Lower lobe of right lung (tissue), 2 donors: ENCODE results near the gene ALDOA. TPM values are rescaled to one million over a fixed set of nuclear protein-coding genes. Genes with fewer than 3 reads are reported as not detected.

Source experiments
- ATAC-seq, 2 donors: fragments of 200-7000 bp; cut with Tn5 transposase; one replicate each; pipeline ENCODE4 v1.9.1; 2020 to 2022; ENCODE audit warnings: mild to moderate bottlenecking in 2 of 2, moderate library complexity in 2 of 2
- DNase-seq: peaks from one replicate; pipeline ENCODE4 v3.0.0-alpha.2; 2020
- H3K27ac ChIP-seq: fragments of 200-600 bp; one replicate; pipeline ENCODE4 v1.8.0; 2022
- H3K27me3 ChIP-seq: fragments of 200-600 bp; one replicate; pipeline ENCODE4 v1.8.0; 2022; ENCODE audit warnings: low read depth
- H3K36me3 ChIP-seq: fragments of 200-600 bp; one replicate; pipeline ENCODE4 v1.8.0; 2022; ENCODE audit warnings: mild to moderate bottlenecking
- H3K4me1 ChIP-seq: fragments of 200-600 bp; one replicate; pipeline ENCODE4 v1.8.0; 2022
- H3K4me3 ChIP-seq: fragments of 200-600 bp; one replicate; pipeline ENCODE4 v1.8.0; 2022; ENCODE audit warnings: mild to moderate bottlenecking
- H3K9me3 ChIP-seq: fragments of 200-600 bp; one replicate; pipeline ENCODE4 v1.8.0; 2022
- intact Hi-C: fragments of 100-400 bp; cut with DNase I; formaldehyde crosslinking; loops from one replicate; pipeline ENCODE4 v1.11.0; 2022
- total RNA-seq: library from RNA; stranded (reverse); fragmentation: NEBNext Ultra II Directional; extraction: Animal tissue kit (Norgen Biotek cat#: 25700); gene quantifications from one replicate; pipeline ENCODE4 v1.2.1, GENCODE V29; 2021
- TF ChIP-seq, protein P1 (sequence below): fragments of 200-600 bp; IDR thresholded peaks from one replicate; pipeline ENCODE4 v1.8.0; 2022; ENCODE audit warnings: antibody characterized with exemption, mild to moderate bottlenecking
- donor health status: DM: no; HTN: yes; CAD: no; lungs with severe emphysema.

ALDOA gene
- total RNA-seq, 1 donor from 2014 or later, result 733 TPM

DNA sequence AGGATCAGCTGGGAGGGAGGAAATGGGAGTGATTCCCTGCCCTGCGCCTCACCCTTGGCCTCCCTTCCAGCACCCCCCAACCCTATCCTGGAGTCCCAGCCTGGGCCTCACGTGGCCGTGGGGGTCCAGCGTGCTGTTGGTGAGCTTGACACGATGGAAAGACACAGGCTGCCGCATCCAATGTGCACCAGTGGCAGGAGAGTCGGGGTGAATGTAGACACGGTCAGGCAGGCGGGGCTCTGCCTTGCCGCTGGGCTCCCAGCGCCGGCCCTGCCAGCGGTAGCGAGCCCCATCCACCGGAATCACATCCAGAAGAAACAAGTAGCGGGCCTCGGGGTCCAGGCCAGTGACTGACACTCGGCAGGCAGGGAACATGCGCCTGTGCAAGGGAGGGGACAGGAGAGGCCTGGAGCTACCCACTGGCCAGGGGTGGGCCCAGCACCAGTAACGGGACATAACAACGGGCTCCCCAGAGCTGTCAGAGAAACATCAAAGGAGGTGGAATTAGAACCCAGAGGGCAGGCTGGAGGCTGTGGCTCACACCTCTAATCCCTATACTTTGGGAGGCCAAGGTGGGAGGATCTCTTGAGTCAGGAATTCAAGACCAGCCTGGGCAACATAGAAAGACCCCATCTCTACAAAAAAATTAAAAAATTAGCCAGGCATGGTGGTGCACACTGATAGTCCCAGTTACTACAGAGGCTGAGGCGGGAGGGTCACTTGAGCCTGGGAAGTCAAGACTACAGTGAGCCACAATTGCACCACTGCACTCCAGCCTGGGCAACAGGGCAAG is 23.5 kb downstream of the ALDOA start:
- H3K36me3 ChIP-seq, result peaks cover 32% of the 10 kb centered on the region
- no peaks in the 10 kb centered on the region for H3K9me3 ChIP-seq
- H3K27me3 ChIP-seq, result no peaks in the 10 kb centered on the region
- H3K4me3 ChIP-seq, result no peak overlapping the region
- intact Hi-C loops, result no loop called here
- H3K27ac ChIP-seq, result no peak overlapping the region
- ATAC-seq, result no peak
- DNase-seq, result no peak
- TF ChIP-seq, protein P1, sequence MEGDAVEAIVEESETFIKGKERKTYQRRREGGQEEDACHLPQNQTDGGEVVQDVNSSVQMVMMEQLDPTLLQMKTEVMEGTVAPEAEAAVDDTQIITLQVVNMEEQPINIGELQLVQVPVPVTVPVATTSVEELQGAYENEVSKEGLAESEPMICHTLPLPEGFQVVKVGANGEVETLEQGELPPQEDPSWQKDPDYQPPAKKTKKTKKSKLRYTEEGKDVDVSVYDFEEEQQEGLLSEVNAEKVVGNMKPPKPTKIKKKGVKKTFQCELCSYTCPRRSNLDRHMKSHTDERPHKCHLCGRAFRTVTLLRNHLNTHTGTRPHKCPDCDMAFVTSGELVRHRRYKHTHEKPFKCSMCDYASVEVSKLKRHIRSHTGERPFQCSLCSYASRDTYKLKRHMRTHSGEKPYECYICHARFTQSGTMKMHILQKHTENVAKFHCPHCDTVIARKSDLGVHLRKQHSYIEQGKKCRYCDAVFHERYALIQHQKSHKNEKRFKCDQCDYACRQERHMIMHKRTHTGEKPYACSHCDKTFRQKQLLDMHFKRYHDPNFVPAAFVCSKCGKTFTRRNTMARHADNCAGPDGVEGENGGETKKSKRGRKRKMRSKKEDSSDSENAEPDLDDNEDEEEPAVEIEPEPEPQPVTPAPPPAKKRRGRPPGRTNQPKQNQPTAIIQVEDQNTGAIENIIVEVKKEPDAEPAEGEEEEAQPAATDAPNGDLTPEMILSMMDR, result no peak
- peaks cover 39% of the 10 kb centered on the region for H3K4me1 ChIP-seq

DNA sequence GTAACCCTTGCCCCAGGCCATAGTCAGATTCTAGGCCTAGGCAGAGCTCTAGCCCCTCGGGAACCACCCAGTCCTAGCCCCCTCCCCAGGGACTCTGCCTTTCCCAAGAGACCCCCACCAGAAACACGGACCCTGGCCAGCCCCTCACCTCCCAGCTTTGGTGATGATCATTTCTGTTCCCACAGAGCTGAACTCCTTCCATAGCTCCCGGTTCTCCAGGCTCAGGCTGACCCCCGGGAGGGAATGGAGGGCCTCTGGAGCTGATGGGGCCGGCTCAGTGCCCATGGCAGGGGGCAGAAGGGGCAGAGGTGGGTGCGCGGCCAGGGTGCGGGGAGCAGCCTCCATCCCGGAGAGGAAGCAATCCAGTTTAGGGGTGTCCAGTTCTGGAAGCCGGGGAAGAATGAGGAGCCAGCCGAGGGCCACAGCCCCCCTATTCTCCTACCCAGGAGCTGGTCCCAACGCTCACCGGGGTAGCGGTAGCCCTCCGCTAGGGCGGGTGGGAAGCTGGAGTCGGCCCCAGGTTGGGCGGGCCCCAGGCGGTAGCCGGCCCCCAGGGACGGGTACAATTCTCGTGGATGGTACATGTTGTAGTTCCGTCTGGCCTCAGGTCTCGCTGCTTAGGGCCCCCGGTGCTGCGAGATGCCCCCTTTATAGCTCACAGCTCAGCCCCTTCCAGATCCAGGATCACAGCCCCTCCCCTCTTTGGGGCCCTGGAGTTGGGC is 25.2 kb downstream of the ALDOA start:
- Histone ChIP-seq H3K27ac (peak overlapping the region; percentile 86), H3K4me3 (peak overlapping the region; percentile 72), H3K9me3 (no peaks in the 10 kb centered on the region), H3K36me3 (peaks cover 26% of the 10 kb centered on the region), H3K4me1 (peaks cover 53% of the 10 kb centered on the region), H3K27me3 (no peaks in the 10 kb centered on the region)
- no peak for ATAC-seq
- intact Hi-C loops, result no loop called here
- DNase-seq, result no peak
- TF ChIP-seq, protein P1, result no peak

DNA sequence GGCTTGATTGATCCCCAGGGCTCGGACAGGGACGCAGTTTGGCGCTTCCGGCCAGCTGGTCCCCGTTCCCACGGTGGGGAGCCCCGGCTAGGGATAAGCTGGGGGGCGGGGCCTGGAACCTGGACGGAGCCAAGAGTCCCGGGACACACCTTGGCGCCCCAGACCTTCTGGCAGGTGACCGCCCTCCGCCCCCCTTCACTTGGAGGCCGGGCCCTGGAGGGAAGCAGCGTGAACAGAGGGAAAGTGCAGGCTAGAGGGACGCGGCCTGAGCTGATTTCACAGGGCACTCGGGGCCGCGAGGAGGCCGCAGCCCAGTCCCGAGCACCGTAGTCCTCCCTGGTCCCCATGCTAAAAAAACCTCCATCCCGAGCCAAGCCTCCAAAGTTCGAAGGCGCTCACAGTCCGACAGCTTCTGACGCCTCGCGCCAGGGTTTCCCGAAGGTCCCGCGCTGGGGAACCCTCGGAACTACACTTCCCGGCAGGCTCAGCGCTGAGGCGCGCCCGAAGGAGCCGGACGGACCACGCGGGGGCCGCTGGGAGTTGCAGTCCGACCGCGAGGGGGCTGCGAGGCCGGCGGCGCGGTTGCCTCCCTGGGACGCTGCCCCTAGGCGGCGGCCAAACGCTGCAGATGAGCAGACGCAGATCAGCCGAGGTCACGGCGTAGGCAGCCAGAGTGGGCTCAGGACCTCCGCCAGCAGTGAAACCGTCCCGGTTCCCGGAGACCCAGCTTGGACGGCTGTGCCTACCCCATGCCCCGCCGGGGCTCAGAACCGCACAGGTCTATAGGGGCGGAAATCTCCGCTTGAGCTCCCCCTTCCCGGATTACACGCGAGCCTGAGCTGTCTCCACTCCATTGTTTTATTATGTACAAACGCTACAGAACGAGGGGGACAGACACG is 26.2 kb downstream of the ALDOA start, which contains the start of gene TBX6:
Gene TBX6, minus strand, starts transcription at position 451 of the 899 bp plus-strand sequence. CDS start 731 bp downstream, outside the sequence.
- peak; percentile 96 for DNase-seq
- Histone ChIP-seq H3K27me3 (no peaks in the 10 kb centered on the region), H3K27ac (peak within 1 kb of the TSS; percentile 86), H3K9me3 (peaks cover 2% of the 10 kb centered on the region), H3K4me3 (peak within 1 kb of the TSS; percentile 72), H3K4me1 (peaks cover 56% of the 10 kb centered on the region), H3K36me3 (peaks cover 20% of the 10 kb centered on the region)
- TF ChIP-seq, protein P1, result peak; percentile 83
- intact Hi-C loops, result no loop called here
- ATAC-seq, result peak; percentile 94

DNA sequence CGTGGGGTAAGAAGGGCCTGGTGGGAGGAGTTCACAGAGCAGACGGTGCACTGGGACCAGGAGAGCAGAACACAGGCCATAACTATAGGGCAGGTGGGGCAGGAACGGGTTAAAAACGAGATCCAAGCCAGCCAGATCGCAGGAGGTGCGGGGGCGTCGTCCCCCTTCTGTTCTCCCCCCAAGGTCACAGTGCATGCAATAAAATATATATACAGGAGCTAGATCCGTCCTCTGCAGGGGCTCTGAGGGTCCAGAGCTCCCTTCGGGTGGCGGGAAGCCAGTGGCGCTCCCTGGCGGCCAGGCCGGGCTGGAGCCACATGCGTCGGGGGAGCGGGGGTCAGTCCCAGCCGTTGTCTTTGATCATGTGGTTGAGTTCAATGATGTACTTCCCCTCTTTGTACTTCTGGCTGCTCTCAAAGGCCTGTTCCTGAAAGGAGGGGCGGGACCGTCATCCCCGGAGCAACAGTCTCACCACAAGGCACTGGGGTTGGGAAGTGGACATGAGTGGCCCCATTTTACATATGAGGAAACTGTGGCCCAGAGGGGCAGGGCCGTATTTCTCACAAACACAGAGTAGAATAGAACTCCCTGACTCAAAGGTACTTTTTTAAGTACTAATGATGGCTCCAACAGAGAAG is 26.9 kb downstream of the ALDOA start:
- Histone ChIP-seq H3K4me3 (peak overlapping the region; percentile 72), H3K9me3 (peaks cover 9% of the 10 kb centered on the region), H3K27me3 (no peaks in the 10 kb centered on the region), H3K27ac (peak overlapping the region; percentile 86), H3K4me1 (peaks cover 62% of the 10 kb centered on the region), H3K36me3 (peaks cover 20% of the 10 kb centered on the region)
- peak; percentile 93 for DNase-seq
- intact Hi-C loops, result no loop called here
- TF ChIP-seq, protein P1, result peak; percentile 76
- ATAC-seq, result peak; percentile 75 to 85
